ENCODE measurements around the gene APOOL.

The APOOL gene

DNA sequence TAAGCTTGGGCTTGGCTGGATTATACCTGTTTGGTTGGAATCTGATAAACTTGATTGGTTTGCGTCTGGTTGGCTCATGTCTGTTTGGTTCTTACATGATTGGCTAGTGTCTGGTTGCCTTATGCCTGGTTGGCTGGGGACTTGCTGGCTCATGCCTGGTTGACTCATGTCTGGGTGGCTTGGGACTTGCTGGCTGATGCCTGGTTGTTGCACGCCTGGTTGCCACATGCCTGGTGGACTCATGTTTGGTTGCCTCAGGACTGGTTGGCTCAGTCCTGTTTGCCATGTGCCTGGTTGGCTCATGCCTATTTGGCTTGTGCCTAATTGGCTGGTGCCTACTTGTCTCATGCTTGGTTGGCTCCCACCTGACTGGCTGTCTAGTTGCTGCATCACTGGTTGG is 104.5 kb downstream of the APOOL start:
- no peak overlapping the region for H3K4me3 Mint-ChIP-seq
- ATAC-seq (replicated peaks; ENCODE audit: extremely low read depth, poor library complexity, severe bottlenecking): no peak
- no peaks in the 10 kb centered on the region for H3K9me3 Mint-ChIP-seq
- H3K4me1 Mint-ChIP-seq: no peaks in the 10 kb centered on the region
- no peaks in the 10 kb centered on the region for H3K27me3 Mint-ChIP-seq
- DNase-seq (ENCODE audit: low spot score in 2 of 2): no peak
- H3K36me3 Mint-ChIP-seq (ENCODE audit: insufficient read depth): no peaks in the 10 kb centered on the region
- no peak overlapping the region for H3K27ac Mint-ChIP-seq (ENCODE audit: low read depth)

- H3K4me3 Mint-ChIP-seq: no peak overlapping the region
These were observed 105.6 kb downstream of the APOOL start for GRCh38 chrX:85109235-85109634.

GRCh38 chrX:85111347-85111746 is 107.7 kb downstream of the APOOL start:
- H3K9me3 Mint-ChIP-seq: no peaks in the 10 kb centered on the region

More at GRCh38 chrX:85109235-85109634, 105.6 kb downstream of the APOOL start:
- Mint-ChIP-seq H3K27me3 (no peaks in the 10 kb centered on the region), H3K27ac (ENCODE audit: low read depth) (no peak overlapping the region), H3K4me1 (no peaks in the 10 kb centered on the region), H3K9me3 (no peaks in the 10 kb centered on the region), H3K36me3 (ENCODE audit: insufficient read depth) (no peaks in the 10 kb centered on the region)
- DNase-seq (ENCODE audit: low spot score in 2 of 2): no peak
- no peak for ATAC-seq (replicated peaks; ENCODE audit: extremely low read depth, poor library complexity, severe bottlenecking)

DNA sequence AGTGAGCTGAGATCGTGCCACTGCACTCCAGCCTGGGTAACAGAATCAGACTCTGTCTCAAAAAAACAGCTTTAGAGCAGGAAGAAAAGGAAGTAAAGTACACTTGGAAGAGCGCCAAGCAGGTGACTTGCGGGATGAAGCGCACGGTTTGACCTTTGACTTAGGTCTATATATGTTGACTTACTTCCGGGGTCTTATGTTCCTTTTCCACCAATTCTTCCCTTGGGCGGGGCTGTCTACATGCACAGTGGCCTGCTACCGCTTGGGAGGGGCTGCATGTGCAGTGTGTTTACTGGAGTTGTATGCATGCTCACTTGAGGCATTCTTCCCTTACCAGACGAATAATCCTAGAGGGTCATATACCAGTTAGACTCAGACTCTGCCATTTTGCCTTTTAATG is 108.6 kb downstream of the APOOL start:
- H3K27ac Mint-ChIP-seq (ENCODE audit: low read depth): no peak overlapping the region
- no peaks in the 10 kb centered on the region for H3K9me3 Mint-ChIP-seq
- DNase-seq (ENCODE audit: low spot score in 2 of 2): no peak
- ATAC-seq (replicated peaks; ENCODE audit: extremely low read depth, poor library complexity, severe bottlenecking): no peak
- no peak overlapping the region for H3K4me3 Mint-ChIP-seq
- no peaks in the 10 kb centered on the region for H3K27me3 Mint-ChIP-seq
- no peaks in the 10 kb centered on the region for H3K36me3 Mint-ChIP-seq (ENCODE audit: insufficient read depth)
- H3K4me1 Mint-ChIP-seq: no peaks in the 10 kb centered on the region

More at GRCh38 chrX:85111347-85111746, 107.7 kb downstream of the APOOL start:
- DNase-seq (ENCODE audit: low spot score in 2 of 2): no peak
- Mint-ChIP-seq H3K4me3 (no peak overlapping the region), H3K4me1 (no peaks in the 10 kb centered on the region), H3K36me3 (ENCODE audit: insufficient read depth) (no peaks in the 10 kb centered on the region), H3K27me3 (no peaks in the 10 kb centered on the region), H3K27ac (ENCODE audit: low read depth) (no peak overlapping the region)
- no peak for ATAC-seq (replicated peaks; ENCODE audit: extremely low read depth, poor library complexity, severe bottlenecking)

GRCh38 chrX:85113746-85114145 is 110.1 kb downstream of the APOOL start:
- H3K27me3 Mint-ChIP-seq: no peaks in the 10 kb centered on the region
- DNase-seq (ENCODE audit: low spot score in 2 of 2) (no peak), ATAC-seq (replicated peaks; ENCODE audit: extremely low read depth, poor library complexity, severe bottlenecking) (no peak)
- no peaks in the 10 kb centered on the region for H3K9me3 Mint-ChIP-seq
- no peak overlapping the region for H3K27ac Mint-ChIP-seq (ENCODE audit: low read depth)
- H3K4me3 Mint-ChIP-seq: no peak overlapping the region
- no peaks in the 10 kb centered on the region for H3K36me3 Mint-ChIP-seq (ENCODE audit: insufficient read depth)
- H3K4me1 Mint-ChIP-seq: no peaks in the 10 kb centered on the region

GRCh38 chrX:85114171-85114570 is 110.5 kb downstream of the APOOL start:
- DNase-seq (ENCODE audit: low spot score in 2 of 2) (no peak), ATAC-seq (replicated peaks; ENCODE audit: extremely low read depth, poor library complexity, severe bottlenecking) (no peak)
- H3K36me3 Mint-ChIP-seq (ENCODE audit: insufficient read depth): no peaks in the 10 kb centered on the region
- H3K4me1 Mint-ChIP-seq: no peaks in the 10 kb centered on the region
- H3K27me3 Mint-ChIP-seq: no peaks in the 10 kb centered on the region
- H3K4me3 Mint-ChIP-seq: no peak overlapping the region
- H3K9me3 Mint-ChIP-seq: no peaks in the 10 kb centered on the region
- H3K27ac Mint-ChIP-seq (ENCODE audit: low read depth): no peak overlapping the region

DNA sequence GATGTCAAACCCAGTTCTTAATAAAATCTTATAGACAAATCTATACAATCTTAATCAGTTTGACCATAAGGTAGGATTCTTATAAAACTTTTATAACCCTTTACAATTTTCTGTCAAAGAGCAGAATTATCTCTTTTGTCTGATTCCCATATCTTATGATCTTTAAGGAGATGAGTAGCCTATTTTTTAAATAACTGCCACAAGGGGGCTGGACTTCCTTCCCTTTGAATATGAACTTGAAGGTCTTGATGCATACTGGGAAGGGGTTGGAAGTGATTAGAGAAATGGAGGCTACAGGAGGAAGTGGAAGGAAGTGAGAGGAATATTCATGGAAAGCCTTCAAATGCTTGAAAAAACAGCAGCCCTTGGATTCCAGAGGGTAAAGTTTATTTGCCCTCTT is 111.1 kb downstream of the APOOL start:
- no peak for ATAC-seq (replicated peaks; ENCODE audit: extremely low read depth, poor library complexity, severe bottlenecking)
- Mint-ChIP-seq H3K4me1 (no peaks in the 10 kb centered on the region), H3K9me3 (no peaks in the 10 kb centered on the region), H3K27ac (ENCODE audit: low read depth) (no peak overlapping the region), H3K4me3 (no peak overlapping the region), H3K36me3 (ENCODE audit: insufficient read depth) (no peaks in the 10 kb centered on the region), H3K27me3 (no peaks in the 10 kb centered on the region)
- DNase-seq (ENCODE audit: low spot score in 2 of 2): no peak

DNA sequence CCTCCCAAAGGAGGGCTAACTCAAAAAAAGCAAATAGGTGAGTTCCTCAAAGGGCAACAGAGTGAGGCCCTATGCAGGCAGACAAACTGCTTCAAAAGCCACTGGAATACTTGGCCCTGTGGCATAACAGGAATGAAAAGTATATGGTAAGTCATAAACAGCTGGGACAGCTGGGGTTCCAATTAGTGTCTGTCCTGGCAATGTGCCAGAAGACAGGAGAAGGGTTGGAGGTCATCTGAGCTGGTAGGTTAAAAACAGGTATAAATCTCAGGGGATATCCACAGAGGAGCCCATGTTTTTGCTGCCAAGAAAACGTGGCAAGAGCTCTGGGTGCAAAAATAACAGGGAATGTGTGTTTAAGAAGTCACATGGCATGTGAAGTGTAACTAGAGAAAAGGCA is 111.6 kb downstream of the APOOL start:
- Mint-ChIP-seq H3K4me3 (no peak overlapping the region), H3K27ac (ENCODE audit: low read depth) (no peak overlapping the region), H3K36me3 (ENCODE audit: insufficient read depth) (no peaks in the 10 kb centered on the region), H3K9me3 (no peaks in the 10 kb centered on the region), H3K4me1 (no peaks in the 10 kb centered on the region), H3K27me3 (no peaks in the 10 kb centered on the region)
- ATAC-seq (replicated peaks; ENCODE audit: extremely low read depth, poor library complexity, severe bottlenecking) (no peak), DNase-seq (ENCODE audit: low spot score in 2 of 2) (no peak)

DNA sequence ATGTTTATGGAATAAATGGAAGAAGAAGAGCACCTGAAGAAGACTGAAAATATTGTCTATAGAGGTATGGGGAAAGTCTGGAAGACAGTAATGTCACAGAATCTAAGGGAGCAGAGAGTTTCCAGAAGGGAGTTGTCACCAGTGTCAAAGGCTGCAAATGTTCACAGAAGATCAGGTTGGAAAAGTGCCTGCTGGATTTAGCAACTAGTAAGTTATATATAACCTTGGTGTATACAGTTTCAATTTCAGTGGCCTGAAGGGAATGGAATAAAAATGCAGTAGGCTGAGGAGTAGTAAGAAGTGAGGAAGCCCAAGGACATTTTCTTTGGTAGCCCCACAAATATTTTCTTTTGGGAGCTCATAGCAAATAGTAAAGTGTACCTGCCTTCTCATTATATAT is 132.7 kb downstream of the APOOL start:
- ATAC-seq (replicated peaks; ENCODE audit: extremely low read depth, poor library complexity, severe bottlenecking): no peak
- H3K4me3 Mint-ChIP-seq: no peak overlapping the region
- DNase-seq (ENCODE audit: low spot score in 2 of 2): no peak
- H3K36me3 Mint-ChIP-seq (ENCODE audit: insufficient read depth): no peaks in the 10 kb centered on the region
- no peaks in the 10 kb centered on the region for H3K9me3 Mint-ChIP-seq
- no peaks in the 10 kb centered on the region for H3K4me1 Mint-ChIP-seq
- no peak overlapping the region for H3K27ac Mint-ChIP-seq (ENCODE audit: low read depth)
- H3K27me3 Mint-ChIP-seq: no peaks in the 10 kb centered on the region

DNA sequence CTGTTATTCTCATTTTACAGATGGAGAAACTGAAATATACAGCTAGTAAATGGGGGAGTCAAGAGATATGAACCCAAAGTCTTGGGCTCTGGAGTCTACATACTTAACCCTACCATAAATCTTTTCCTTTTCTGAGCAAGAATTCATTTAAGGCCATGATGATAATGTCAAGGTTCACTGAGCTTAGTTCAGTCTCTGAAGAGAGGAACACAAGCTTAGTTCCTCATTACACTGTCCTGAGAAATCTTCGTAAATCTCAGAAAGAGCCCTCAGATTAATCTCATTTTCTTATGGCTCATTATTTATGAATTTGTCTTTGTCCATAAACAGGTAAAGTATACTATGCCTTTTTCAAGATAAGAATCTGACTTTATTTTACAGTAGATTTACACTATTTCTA is 135.7 kb downstream of the APOOL start:
- H3K4me3 Mint-ChIP-seq: no peak overlapping the region

DNA sequence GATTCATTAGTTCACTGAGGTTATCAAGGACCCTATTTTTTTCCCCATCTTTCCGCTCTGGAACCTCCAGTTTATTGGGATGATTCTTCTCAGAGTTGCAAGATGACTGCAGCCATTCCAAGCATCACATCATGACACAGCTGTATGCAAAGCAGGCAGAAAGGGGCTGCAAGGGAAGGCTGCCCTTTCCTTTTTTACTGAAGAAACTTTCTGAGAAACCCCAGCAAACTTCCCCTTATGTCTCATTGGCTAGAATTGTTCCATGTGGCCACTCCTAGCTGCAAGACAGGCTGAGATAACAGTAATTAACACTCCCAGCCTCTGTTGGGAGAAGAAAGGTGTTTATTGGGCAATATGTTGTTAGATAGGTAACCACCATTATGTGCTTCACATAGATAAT is 137.3 kb downstream of the APOOL start:
- DNase-seq (ENCODE audit: low spot score in 2 of 2) (no peak), ATAC-seq (replicated peaks; ENCODE audit: extremely low read depth, poor library complexity, severe bottlenecking) (no peak)
- Mint-ChIP-seq H3K4me1 (no peaks in the 10 kb centered on the region), H3K4me3 (no peak overlapping the region), H3K9me3 (no peaks in the 10 kb centered on the region), H3K36me3 (ENCODE audit: insufficient read depth) (no peaks in the 10 kb centered on the region), H3K27me3 (no peaks in the 10 kb centered on the region), H3K27ac (ENCODE audit: low read depth) (no peak overlapping the region)

More for the DNA sequence above, 135.7 kb downstream of the APOOL start:
- DNase-seq (ENCODE audit: low spot score in 2 of 2) (no peak), ATAC-seq (replicated peaks; ENCODE audit: extremely low read depth, poor library complexity, severe bottlenecking) (no peak)
- Mint-ChIP-seq H3K36me3 (ENCODE audit: insufficient read depth) (no peaks in the 10 kb centered on the region), H3K27me3 (no peaks in the 10 kb centered on the region), H3K9me3 (no peaks in the 10 kb centered on the region), H3K27ac (ENCODE audit: low read depth) (no peak overlapping the region), H3K4me1 (no peaks in the 10 kb centered on the region)
